EH (cell line): ENCODE results near the gene RASSF4.
A peak's percentile ranks its signal among the peaks of the same experiment; 100 is the strongest.
"Not testable (repeated sequence)": the region's sequence is repeated elsewhere in the genome, so short reads cannot be mapped to it uniquely, and the experiment has no call there.

ENCODE experiments used
- DNase-seq: peaks from one replicate; pipeline ENCODE4 v3.0.0-alpha.2; 2015; ENCODE audit warnings: low read depth

Gene RASSF4

DNA sequence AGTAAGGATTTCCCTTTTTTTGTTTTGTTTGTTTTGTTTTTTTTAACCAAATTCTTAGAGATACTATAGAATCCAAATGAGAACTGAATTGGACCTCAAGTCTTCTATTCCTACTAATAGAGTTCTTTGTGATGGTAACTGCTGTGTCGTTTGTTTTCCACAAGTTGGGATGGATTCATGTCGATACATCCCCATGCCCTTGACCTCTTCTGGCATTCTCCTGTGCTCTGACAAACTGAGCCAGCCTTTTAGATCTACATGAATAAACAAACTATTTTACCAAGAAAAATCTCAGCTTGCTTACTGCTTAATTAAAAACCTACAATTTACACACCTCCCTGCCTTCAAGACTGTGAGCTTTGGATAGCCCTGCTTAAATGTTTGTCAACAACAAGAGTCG lies 45.1 kb downstream of the RASSF4 start:
- DNase-seq: no peak

DNA sequence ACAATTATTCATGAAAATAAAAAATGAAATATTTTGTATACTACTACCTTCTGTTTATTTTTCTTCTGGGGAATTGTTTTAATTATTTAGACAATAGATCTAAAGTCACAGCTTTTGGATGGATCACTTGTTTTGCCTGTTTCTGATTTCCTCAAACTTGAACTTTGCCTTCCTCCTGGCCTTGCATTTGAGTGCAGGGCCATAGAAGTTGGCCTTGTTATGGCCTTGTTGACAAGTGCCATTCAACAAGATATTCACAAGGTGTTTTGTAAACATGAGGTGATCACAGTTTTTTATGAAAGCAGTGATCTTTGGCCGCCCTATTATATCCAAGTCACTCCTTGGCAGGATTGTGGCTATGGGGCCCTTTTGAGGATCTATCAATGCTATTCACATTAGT lies 45.7 kb downstream of the RASSF4 start:
- no peak for DNase-seq

DNA sequence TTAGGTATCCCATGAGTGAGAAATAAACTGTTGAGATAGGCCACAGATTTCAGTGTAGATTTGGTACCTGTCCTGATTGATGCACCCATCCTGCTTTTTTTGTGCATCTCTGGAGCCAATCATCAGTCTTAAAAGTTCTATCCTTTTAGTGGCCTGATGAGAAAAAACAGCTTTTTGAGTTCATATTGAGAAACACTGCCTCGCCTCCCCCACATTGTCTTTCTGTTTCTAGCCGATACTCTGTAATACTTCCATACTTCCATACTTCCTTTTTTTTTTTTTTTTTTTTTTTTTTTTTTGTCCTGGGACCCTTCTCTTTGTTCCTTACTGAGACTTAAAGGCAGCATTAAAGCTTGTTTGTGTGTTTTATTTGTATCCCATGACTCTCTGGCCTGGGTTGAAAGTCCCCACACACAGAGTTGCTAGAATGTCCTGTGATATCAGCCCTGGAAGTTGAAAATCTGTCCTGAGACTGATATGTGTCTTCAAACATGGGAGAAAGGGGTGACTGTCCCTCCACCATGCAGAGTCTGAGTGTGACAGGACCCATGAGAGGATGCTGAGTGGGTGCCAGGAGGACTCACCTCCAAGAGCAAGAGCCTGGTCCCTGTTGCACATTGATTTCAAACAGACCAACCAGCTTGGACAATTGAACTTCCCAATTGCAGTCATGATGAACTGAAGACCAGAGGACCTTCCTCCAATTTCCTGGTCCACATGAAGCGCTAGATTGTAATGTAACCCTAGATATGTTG lies 46.9 kb downstream of the RASSF4 start:
- no peak for DNase-seq

DNA sequence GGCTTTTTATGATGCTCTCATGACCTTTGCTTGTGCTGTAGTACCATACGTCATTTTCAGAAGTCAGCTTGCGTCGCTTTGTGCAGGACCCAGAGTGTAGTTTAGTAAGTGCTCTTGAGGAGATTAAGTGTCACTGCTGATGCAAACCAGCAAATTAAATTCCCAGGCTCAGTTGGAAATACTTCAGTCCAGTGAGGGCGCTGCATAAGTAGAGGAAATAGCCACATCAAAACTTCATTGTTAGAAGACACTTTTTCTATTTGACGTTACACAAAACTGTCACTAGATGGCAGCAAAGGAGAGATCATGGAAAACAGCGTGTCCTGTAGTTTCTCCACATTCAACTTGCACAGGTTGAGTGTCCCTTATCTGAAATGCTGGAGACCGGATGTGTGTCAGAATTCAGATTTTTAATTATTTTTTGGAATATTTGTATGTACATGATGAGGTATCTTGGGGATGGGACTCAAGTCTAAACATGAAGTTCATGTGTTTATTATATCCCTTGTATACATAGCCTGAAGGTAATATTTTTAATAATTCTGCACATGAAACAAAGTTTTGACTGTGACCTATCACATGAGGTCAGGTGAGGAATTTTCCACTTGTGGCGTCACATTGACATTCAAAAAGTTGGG lies 49.0 kb downstream of the RASSF4 start:
- DNase-seq: peak; percentile 89

DNA sequence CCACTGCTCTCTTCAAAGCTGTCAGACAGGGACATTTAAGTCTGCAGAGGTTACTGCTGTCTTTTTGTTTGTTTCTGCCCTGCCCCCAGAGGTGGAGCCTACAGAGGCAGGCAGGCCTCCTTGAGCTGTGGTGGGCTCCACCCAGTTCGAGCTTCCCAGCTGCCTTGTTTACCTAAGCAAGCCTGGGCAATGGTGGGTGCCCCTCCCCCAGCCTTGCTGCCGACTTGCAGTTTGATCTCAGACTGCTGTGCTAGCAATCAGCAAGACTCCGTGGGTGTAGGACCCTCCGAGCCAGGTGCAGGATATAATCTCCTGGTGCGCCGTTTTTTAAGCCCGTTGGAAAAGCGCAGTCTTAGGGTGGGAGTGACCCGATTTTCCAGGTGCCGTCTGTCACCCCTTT lies 55.0 kb downstream of the RASSF4 start:
- DNase-seq: not testable (repeated sequence)

GRCh38 chr10:45015590-45015989 lies 56.0 kb downstream of the RASSF4 start:
- no peak for DNase-seq

DNA sequence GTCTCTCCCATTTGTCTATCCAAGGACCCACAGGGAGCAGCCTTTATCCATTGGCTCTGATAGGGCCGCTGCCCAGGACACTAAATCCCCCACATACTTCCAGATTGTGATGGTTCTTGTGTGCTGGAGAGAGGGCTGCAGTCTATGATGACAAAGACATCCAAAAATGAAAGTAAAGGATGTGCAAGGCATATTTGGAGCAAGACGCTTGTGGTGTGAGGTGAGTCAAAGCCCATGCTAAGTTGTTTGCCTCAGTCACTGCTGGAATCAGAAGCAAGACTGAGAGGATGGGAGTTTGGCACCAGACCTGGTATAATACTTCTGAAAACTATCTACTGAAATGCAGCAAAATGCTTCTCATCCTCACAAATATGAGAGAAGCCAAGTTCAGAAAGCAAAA lies 63.8 kb downstream of the RASSF4 start:
- DNase-seq: peak; percentile 16

GRCh38 chr10:45034301-45034700 lies 74.7 kb downstream of the RASSF4 start:
- peak; percentile 15 for DNase-seq

- DNase-seq: no peak
These were observed 76.1 kb downstream of the RASSF4 start for GRCh38 chr10:45035673-45036072.

GRCh38 chr10:45040921-45041542 lies 81.4 kb downstream of the RASSF4 start:
- no peak for DNase-seq

- no peak for DNase-seq
These were observed 84.7 kb downstream of the RASSF4 start for GRCh38 chr10:45044290-45044689.
